Tibial nerve (tissue), 4 donors: ENCODE measurements around the gene KSR1. TPM values are rescaled to one million over a fixed set of nuclear protein-coding genes. Genes with fewer than 3 reads are reported as not detected.
A peak's percentile ranks its signal among the peaks of the same experiment; 100 is the strongest.

Experiments used
- DNase-seq, 2 donors: peaks; one replicate each; pipeline ENCODE4 v3.0.0-alpha.2; 2019; ENCODE audit warnings: low spot score in 2 of 2
- H3K27ac ChIP-seq, 4 donors: fragments of 200-600 bp; sonication (generic) in 3 of 4; one replicate each; pipeline ENCODE4 v1.5.1; 2017 to 2019; ENCODE audit warnings: mild to moderate bottlenecking in 1 of 4
- H3K27me3 ChIP-seq, 2 donors: fragments of 200-600 bp; sonication (generic) in 1 of 2; one replicate each; pipeline versions ENCODE4 v1.5.1 to v1.6.0; 2017 to 2019
- H3K36me3 ChIP-seq, 3 donors: fragments of 200-600 bp; sonication (generic); one replicate each; pipeline ENCODE4 v1.5.1; 2018 to 2019
- H3K4me1 ChIP-seq, 4 donors: fragments of 200-600 bp; sonication (generic) in 3 of 4; one replicate each; pipeline ENCODE4 v1.5.1; 2017 to 2019
- H3K4me3 ChIP-seq, 4 donors: fragments of 200-600 bp; sonication (generic) in 3 of 4; one replicate each; pipeline ENCODE4 v1.5.1; 2017 to 2019; ENCODE audit warnings: mild to moderate bottlenecking in 1 of 4, moderate library complexity in 1 of 4
- H3K9me3 ChIP-seq, 4 donors: fragments of 200-600 bp; sonication (generic) in 3 of 4; one replicate each; pipeline ENCODE4 v1.5.1; 2017 to 2019
- CTCF ChIP-seq, 5 experiments: fragments of 200-600 bp in 3 of 5; fragments of 450-650 bp in 2 of 5; sonication (generic) in 3 of 5; IDR thresholded peaks; one replicate each; pipeline ENCODE4 v1.5.1; 2016 to 2019; ENCODE audit warnings: antibody characterized with exemption in 5 of 5, mild to moderate bottlenecking in 3 of 5, moderate library complexity in 2 of 5
- EP300 ChIP-seq, 2 donors: sonication (generic); formaldehyde crosslinking; IDR thresholded peaks; one replicate each; pipeline ENCODE4 v1.6.1; 2017; ENCODE audit warnings: antibody characterized with exemption in 2 of 2, mild to moderate bottlenecking in 1 of 2
- POLR2A ChIP-seq, 2 donors: fragments of 450-650 bp; IDR thresholded peaks; one replicate each; pipeline ENCODE4 v1.6.1; 2017; ENCODE audit warnings: antibody characterized with exemption in 2 of 2, mild to moderate bottlenecking in 2 of 2, moderate library complexity in 2 of 2
- WGBS, 2 donors: methylation state at CpG; one replicate each; pipeline ENCODE4 v1.1.5; 2018; 5-methylcytosine and 5-hydroxymethylcytosine counted together
- total RNA-seq, 4 donors: library from RNA; depleted of rRNA; stranded (reverse); fragments of >200 nt; gene quantifications; one replicate each; pipeline ENCODE4 v1.1.0, GENCODE V29; 2016

The KSR1 gene
- total RNA-seq, 4 donors from 2014 or later: 45.1 to 110 (median 54.2) TPM

GRCh38 chr17:27451906-27452305 lies 4.3 kb upstream of the KSR1 start:
- H3K9me3 ChIP-seq: no peaks in the 10 kb centered on the region
- no peaks in the 10 kb centered on the region for H3K36me3 ChIP-seq
- no peak overlapping the region for H3K27ac ChIP-seq
- 99% methylated on average over 3 of the region's 3 CpGs for WGBS, 2 donors
- no peak overlapping the region for H3K4me3 ChIP-seq
- H3K27me3 ChIP-seq: no peaks in the 10 kb centered on the region
- no peak for DNase-seq
- TF ChIP-seq CTCF (IDR thresholded peaks at IDR 0.05): no peak
- H3K4me1 ChIP-seq: peaks cover 0 to 8% (median under 1%) of the 10 kb centered on the region in 4 donors

GRCh38 chr17:27452828-27453227 lies 3.4 kb upstream of the KSR1 start:
- WGBS, 2 donors: 61 to 64% methylated on average over 5 of the region's 5 CpGs
- Histone ChIP-seq H3K9me3 (no peaks in the 10 kb centered on the region), H3K27me3 (no peaks in the 10 kb centered on the region), H3K4me3 (no peak overlapping the region), H3K4me1 (peaks cover 0 to 17% (median 8%) of the 10 kb centered on the region in 4 donors), H3K36me3 (no peaks in the 10 kb centered on the region), H3K27ac (no peak overlapping the region)
- TF ChIP-seq CTCF (IDR thresholded peaks at IDR 0.05) (no peak), POLR2A (IDR thresholded peaks at IDR 0.05) (no peak), EP300 (IDR thresholded peaks at IDR 0.05) (no peak)
- DNase-seq: no peak

GRCh38 chr17:27453471-27453870 lies 2.8 kb upstream of the KSR1 start:
- DNase-seq: no peak
- WGBS, 2 donors: 47 to 61% methylated on average over 2 of the region's 2 CpGs
- Histone ChIP-seq H3K27ac (no peak overlapping the region), H3K9me3 (no peaks in the 10 kb centered on the region), H3K27me3 (no peaks in the 10 kb centered on the region), H3K4me1 (peaks cover 0 to 24% (median 14%) of the 10 kb centered on the region in 4 donors), H3K36me3 (no peaks in the 10 kb centered on the region), H3K4me3 (no peak overlapping the region)
- TF ChIP-seq CTCF (IDR thresholded peaks at IDR 0.05) (no peak), POLR2A (IDR thresholded peaks at IDR 0.05) (no peak), EP300 (IDR thresholded peaks at IDR 0.05) (no peak)

GRCh38 chr17:27454089-27454488 lies 2.2 kb upstream of the KSR1 start:
- no peaks in the 10 kb centered on the region for H3K27me3 ChIP-seq
- no peak overlapping the region for H3K27ac ChIP-seq
- H3K9me3 ChIP-seq: no peaks in the 10 kb centered on the region
- no peak for DNase-seq
- H3K36me3 ChIP-seq: no peaks in the 10 kb centered on the region
- TF ChIP-seq CTCF (IDR thresholded peaks at IDR 0.05) (no peak), EP300 (IDR thresholded peaks at IDR 0.05) (no peak)
- peaks cover 0 to 30% (median 21%) of the 10 kb centered on the region in 4 donors for H3K4me1 ChIP-seq
- 72 to 78% methylated on average over 4 of the region's 4 CpGs for WGBS, 2 donors
- no peak overlapping the region for H3K4me3 ChIP-seq

- no peaks in the 10 kb centered on the region for H3K27me3 ChIP-seq
- no peaks in the 10 kb centered on the region for H3K36me3 ChIP-seq
- peaks cover 0 to 43% (median 23%) of the 10 kb centered on the region in 4 donors for H3K4me1 ChIP-seq
- DNase-seq: no peak
- H3K27ac ChIP-seq: peak overlapping the region; percentile 90 to 95 (median 93)
- TF ChIP-seq EP300 (IDR thresholded peaks at IDR 0.05) (no peak), CTCF (IDR thresholded peaks at IDR 0.05) (no peak), POLR2A (IDR thresholded peaks at IDR 0.05) (no peak)
- H3K9me3 ChIP-seq: no peaks in the 10 kb centered on the region
- peak overlapping the region in 3 of 4 donors; percentile 92 to 97 (median 95) for H3K4me3 ChIP-seq
- WGBS, 2 donors: 28 to 29% methylated on average over 11 to 12 of the region's 12 CpGs
These were observed 873 bp upstream of the KSR1 start for GRCh38 chr17:27455236-27455913.
